GM10847 (cell line): ENCODE data around the gene CELF1.

Source experiments
- POLR2A ChIP-seq: IDR thresholded peaks from 2 replicates; pipeline ENCODE4 v1.6.1; 2011; ENCODE audit not compliant: insufficient read length; ENCODE audit errors: extremely low read depth

CELF1 gene

GRCh38 chr11:47464483-47464882 is 88.4 kb downstream of the CELF1 start:
- no peak for TF ChIP-seq POLR2A

DNA sequence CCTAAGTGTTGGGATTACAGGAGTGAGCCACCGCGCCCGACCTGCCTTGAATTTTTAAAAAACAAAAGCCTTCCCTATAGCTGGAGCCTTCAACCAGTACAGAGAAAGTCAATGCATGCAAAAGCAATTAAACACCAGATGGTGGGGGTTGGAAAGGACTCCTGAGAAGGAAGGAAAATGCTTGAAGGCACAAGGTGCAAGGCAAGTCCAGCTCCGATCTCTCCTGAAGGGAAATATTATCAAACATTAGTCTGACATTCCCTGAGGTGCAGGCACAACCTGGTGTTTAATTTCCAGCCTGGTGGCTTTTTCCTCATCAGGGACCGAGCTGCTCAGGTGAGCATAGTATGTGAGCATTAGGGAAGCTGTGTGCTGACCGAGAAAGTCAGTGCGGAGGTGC is 91.1 kb downstream of the CELF1 start:
- TF ChIP-seq POLR2A, result no peak

- TF ChIP-seq POLR2A, result no peak
Measured at GRCh38 chr11:47460571-47461235, 92.2 kb downstream of the CELF1 start.

DNA sequence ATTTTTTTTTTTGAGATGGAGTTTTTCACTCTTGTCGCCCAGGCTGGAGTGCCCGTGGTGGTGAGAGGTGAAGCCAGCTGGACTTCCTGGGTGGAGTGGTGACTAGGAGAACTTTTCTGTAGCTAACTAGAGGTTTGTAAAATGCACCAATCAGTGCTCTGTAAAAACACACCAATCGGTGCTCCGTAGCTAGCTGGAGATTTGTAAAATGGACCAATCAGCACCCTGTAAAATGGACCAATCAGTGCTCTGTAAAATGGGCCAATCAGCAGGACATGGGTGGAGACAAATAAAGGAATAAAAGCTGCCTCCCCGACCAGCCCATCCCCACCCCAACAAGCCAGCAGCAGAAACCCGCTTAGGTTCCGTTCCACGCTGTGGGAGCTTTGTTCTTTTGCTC is 99.6 kb downstream of the CELF1 start:
- no peak for TF ChIP-seq POLR2A

GRCh38 chr11:47451990-47452389 is 100.9 kb downstream of the CELF1 start:
- no peak for TF ChIP-seq POLR2A

DNA sequence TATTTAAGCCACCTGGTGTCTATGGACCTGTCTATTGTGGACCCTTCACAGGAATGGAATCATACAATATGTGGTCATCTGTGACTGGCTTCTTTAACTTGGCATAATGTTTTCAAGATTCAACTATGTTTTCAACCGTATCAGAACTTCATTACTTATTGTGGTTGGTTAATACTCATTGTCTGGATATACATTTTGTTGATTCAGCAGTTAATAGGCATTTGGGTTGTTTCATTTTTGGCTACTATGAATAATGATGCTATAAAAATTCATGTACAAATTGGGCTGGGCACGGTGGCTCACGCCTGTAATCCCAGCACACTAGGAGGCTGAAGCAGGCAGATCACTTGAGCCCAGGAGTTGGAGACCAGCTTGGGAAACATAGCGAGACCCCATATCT is 101.5 kb downstream of the CELF1 start:
- TF ChIP-seq POLR2A, result no peak

DNA sequence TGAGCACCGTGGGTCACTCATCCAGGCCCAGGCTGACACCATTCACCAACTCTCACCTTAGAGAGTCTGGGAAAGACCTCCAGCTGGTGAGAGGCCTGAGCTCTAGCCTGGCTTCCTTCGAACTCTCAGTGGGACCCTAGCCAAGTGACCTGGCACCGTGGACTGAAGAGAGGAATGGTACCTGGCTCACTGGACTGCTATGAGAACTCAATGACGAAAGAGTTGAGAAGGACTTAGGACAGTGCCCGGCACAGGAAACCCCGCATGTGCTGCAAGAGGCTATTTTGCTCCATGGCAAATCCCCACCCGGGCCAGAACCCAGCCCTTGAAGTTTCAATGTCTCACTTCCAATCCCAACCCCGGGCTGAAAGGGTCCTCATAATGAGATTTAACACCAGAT is 103.4 kb downstream of the CELF1 start:
- TF ChIP-seq POLR2A, result no peak

DNA sequence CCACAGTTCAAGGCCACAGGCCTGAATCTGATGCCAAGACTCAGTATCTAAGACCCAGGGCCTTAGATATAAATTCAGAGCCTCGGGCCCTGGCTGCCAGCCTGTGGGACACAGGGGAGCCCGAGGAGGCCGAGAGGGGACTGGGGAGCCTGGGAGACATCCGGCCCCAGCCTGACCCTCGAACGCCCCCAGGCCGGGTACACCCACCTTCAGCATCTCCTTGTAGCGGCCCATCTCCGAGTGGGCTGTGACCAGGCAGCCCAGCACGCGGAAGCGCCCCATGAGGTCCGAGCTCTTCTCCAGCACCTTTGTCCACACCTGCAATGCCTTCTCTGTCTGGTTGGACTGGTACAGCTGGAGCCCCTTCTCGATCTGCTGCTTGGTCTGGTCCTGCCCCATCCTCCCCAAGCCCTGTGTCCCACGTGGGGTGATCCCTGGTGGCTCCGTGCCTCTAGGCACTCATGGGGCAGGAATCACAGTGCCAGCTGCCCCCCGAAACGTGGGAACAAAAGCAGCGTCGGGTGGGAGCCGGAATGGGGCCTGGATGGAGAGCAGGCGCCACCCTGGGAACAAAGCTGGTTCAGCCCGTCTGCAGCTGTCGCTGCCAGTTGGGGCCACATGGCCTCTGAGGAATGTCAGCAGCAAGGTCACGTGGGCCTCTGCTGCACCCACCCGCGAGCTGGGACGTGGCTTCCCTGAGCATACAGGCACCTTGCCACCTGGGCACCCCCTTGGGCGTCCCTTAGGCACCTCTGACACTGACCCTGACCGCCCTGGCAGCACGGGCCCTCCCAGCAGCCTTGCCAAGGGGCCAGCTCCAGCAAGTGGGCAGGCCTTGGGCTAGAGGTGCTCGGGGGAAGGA is 104.1 kb downstream of the CELF1 start, which contains the start of gene RAPSN:
RAPSN (minus strand) TSS at position 571 of the 862 bp plus-strand sequence; CDS start at position 399, 172 bp downstream.
- TF ChIP-seq POLR2A, result no peak

- no peak for TF ChIP-seq POLR2A
Measured at GRCh38 chr11:47447906-47448305, 105.0 kb downstream of the CELF1 start.

DNA sequence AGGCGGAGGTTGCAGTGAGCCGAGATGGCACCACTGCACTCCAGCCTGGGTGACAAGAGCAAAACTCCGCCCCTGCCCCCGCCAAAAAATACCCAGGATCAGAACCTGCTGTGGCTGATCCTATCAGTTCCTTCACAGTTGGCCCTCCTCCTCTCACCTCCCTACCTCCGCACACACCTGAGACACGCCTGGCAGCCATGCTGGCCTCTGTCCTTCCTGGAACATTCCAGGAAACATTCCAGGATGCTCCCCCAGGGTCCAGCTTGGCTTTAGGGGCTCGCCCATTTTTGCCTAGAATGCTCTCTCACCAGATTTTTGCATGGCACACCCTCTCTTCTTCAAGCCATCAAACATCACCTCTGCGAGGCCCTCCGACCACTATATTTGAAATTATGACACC is 106.1 kb downstream of the CELF1 start:
- TF ChIP-seq POLR2A, result no peak

- TF ChIP-seq POLR2A, result no peak
Measured at GRCh38 chr11:47445840-47446239, 107.1 kb downstream of the CELF1 start.

GRCh38 chr11:47443817-47444216 is 109.1 kb downstream of the CELF1 start:
- no peak for TF ChIP-seq POLR2A

DNA sequence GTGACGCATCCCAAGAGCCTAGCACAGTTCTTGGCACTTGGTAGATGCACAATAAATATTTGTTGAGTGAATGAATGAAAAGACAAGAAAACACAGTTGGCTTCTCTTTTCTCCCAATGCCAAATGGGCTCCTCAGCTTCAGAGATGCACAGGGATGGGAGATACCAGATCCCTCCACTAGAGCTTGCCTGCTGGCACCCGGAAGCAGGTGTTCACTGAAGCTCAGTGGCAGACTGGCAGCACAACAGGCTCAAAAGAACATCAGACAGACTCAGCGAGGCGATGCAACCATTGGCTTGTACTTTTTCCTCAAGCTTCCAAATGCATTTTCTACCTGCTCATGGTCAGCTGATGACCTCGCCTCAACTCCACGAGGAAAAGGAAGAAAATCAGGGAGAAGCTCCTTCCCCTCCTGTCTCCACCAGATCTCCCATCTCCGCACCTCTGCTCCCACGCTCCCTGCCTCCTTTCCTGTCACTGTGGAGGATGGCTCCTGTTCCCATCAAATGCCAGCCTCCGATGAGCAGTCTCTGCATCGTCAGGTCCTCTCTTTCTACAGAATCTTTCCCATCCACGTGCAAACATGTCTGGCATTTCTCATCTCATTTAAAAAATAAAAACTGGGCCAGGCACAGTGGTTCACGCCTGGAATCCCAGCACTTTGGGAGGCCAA is 109.8 kb downstream of the CELF1 start:
- TF ChIP-seq POLR2A, result no peak

GRCh38 chr11:47442514-47442913 is 110.4 kb downstream of the CELF1 start:
- TF ChIP-seq POLR2A, result no peak

GRCh38 chr11:47441421-47441820 is 111.5 kb downstream of the CELF1 start:
- no peak for TF ChIP-seq POLR2A

DNA sequence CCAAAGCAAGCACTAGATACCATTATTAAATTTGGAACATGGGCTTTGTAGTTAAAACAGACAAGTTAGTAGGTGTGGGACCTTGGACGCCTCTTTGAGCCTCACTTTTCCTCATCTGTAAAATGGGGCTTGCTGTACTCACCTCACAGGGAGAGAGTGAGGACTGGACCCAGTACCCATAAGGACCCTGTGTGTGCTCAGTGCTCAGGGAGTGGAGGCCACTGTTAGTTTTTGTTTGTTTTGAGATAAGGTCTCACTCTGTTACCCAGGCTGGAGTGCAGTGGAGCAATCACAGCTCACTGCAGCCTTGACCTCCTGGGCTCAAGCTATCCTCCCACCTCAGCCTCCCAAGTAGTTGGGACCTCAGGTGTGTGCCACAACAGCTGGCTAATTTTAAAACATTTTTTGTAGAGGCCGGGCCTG is 112.9 kb downstream of the CELF1 start:
- no peak for TF ChIP-seq POLR2A
